Suprapubic skin (tissue), 3 donors: ENCODE results near the gene SLC13A2.

Experiments used
- POLR2A ChIP-seq, 2 donors: fragments of 450-650 bp; IDR thresholded peaks; one replicate each; pipeline ENCODE4 v1.6.1; 2017; ENCODE audit warnings: antibody characterized with exemption in 2 of 2, mild to moderate bottlenecking in 2 of 2, moderate library complexity in 2 of 2
- TF ChIP-seq, protein P1 (sequence below), 2 donors: fragments of 200-600 bp in 1 of 2; fragments of 450-650 bp in 1 of 2; sonication (generic) in 1 of 2; IDR thresholded peaks; one replicate each; pipeline ENCODE4 v1.5.1; 2016 to 2019; ENCODE audit warnings: antibody characterized with exemption in 2 of 2, mild to moderate bottlenecking in 1 of 2, moderate library complexity in 1 of 2

DNA sequence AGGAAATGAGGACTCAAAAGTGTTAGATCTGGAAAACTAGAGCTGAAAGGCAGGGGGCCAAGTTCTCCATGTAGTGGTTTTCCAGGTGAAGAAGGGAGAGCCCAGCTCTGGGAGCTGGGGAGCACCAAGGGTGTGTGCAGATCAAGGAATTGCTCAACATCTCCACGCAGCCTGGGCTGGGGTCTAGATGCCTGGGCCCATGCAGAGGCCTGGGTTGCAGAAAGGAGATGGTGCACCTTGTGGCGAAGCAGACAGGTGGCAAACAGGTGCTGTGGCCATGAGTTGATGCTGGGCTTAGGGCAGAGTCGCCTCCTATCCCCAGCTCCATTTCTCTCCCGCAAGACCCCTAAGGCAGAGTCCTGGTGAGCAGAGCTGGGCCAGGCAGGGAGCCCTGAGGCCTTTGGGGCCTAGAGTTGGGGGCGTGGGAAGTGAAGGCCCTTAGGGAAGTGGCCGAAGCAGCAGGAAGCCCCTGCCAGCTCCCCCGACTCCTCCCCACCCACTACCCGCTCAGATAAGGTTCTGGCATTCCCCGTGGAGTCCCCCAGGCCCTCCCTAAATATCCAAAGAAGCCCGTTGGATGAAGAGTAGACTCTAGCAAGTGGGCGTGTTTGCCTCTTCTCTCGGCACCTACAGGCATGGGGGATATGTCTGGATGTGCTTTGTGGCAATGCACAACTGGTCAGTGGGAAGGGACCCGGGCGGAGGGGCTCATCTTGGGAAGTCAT, 33.5 kb downstream of the SLC13A2 start:
- TF ChIP-seq, protein P1, sequence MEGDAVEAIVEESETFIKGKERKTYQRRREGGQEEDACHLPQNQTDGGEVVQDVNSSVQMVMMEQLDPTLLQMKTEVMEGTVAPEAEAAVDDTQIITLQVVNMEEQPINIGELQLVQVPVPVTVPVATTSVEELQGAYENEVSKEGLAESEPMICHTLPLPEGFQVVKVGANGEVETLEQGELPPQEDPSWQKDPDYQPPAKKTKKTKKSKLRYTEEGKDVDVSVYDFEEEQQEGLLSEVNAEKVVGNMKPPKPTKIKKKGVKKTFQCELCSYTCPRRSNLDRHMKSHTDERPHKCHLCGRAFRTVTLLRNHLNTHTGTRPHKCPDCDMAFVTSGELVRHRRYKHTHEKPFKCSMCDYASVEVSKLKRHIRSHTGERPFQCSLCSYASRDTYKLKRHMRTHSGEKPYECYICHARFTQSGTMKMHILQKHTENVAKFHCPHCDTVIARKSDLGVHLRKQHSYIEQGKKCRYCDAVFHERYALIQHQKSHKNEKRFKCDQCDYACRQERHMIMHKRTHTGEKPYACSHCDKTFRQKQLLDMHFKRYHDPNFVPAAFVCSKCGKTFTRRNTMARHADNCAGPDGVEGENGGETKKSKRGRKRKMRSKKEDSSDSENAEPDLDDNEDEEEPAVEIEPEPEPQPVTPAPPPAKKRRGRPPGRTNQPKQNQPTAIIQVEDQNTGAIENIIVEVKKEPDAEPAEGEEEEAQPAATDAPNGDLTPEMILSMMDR (IDR thresholded peaks at IDR 0.05) = no peak
- no peak for TF ChIP-seq POLR2A (IDR thresholded peaks at IDR 0.05)
